GM12873 (cell line): ENCODE data around the gene SLC1A2.

Experiments
- TF ChIP-seq, protein P1 (sequence below): IDR thresholded peaks from 2 replicates; pipeline ENCODE4 v1.5.1; 2012; ENCODE audit warnings: low read depth, mild to moderate bottlenecking, moderate library complexity, low read length, control low read depth; ENCODE audit not compliant: insufficient read depth; ENCODE audit errors: missing control alignments

Gene SLC1A2

GRCh38 chr11:35293699-35294098 lies 125.7 kb downstream of the SLC1A2 start:
- TF ChIP-seq, protein P1, sequence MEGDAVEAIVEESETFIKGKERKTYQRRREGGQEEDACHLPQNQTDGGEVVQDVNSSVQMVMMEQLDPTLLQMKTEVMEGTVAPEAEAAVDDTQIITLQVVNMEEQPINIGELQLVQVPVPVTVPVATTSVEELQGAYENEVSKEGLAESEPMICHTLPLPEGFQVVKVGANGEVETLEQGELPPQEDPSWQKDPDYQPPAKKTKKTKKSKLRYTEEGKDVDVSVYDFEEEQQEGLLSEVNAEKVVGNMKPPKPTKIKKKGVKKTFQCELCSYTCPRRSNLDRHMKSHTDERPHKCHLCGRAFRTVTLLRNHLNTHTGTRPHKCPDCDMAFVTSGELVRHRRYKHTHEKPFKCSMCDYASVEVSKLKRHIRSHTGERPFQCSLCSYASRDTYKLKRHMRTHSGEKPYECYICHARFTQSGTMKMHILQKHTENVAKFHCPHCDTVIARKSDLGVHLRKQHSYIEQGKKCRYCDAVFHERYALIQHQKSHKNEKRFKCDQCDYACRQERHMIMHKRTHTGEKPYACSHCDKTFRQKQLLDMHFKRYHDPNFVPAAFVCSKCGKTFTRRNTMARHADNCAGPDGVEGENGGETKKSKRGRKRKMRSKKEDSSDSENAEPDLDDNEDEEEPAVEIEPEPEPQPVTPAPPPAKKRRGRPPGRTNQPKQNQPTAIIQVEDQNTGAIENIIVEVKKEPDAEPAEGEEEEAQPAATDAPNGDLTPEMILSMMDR = no peak

- TF ChIP-seq, protein P1 = no peak
These were observed 126.3 kb downstream of the SLC1A2 start for GRCh38 chr11:35293035-35293434.

DNA sequence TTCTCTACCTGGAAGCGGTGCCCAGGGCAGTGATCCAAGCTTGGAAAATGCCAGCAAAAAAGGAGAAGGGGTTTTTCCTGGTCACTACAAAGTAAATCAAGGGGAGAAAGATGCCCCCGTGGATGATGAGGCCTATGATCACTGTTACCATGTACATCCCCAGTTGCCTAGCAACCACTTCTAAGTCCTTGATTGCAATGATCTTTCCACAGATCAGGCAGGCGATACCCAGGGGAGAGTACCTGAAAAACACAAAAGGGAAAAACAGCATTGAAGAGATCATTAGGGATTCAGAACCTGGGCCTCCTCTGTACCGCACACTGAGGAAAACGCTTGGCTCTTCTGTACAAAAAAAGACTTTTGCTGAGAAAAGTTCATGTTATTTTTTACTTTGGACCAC lies 127.1 kb downstream of the SLC1A2 start:
- TF ChIP-seq, protein P1 = no peak

DNA sequence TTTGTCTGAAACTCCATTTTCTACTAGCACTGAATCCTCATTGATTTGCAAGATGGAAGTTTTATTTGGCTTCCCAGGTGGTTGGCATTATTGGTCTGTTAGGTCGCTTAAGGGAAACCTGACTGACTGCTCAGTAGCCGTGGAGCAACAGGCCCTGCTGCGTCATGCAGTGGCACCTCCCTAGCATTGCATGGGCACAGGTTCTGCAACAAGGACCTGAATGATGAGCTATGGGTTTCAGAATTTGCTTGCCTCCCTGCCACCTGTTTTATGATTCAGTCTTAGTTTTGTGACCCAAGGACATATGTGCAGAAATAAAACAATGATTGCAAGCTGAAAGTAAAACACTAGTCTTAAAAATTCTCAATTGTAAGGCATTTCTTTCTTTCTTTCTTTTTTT lies 128.5 kb downstream of the SLC1A2 start:
- TF ChIP-seq, protein P1 = no peak

DNA sequence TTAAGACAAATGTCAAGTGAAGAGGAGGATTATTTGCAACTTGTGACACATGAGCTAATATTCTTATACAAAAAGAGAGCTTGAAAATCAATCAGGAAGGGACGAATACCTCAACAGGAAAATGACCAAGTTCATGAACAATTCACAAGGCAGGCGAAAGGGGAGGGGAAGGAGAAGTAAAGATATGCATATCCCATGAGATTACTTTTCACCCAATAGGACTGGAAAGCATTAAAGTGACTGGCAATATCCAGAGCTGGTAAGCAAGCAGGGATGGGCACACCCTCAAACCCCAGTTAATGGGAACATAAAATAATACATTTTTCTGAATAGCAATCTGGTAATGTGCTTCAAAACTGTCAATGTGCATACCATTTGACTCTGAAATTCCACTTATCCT lies 129.5 kb downstream of the SLC1A2 start:
- TF ChIP-seq, protein P1 = no peak

DNA sequence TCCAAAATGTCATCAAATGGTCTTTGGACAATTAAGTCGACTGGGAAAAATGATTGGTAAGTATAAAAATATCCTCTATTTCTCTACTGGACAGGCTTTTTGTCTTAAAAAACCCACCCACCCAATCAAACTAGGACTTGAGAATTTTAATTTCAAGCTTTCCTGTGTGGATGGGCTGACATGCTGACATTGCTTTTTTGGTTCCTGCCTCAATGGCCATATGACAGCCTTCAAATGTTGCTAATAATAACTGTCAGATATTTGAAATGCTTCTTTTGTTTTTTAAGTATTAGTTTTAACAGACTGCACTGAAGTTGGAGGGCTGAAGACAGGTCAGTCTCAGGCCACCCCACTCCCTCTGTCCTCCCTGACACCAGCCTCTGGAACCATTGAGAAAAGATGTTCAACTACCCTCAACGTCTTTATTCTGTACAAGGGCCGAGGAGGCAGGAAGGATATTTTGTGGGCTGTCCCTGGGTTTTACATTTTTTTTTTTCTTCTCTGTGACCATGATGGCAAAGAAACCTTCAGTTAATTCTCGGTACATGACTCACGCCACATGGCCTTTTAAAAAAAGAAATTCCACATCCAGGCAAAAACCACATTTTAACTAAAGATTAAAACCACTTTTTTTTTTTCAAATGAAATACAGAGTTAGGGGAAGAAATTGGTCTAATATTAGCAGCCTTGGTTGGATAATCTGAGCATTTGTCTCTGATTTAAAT lies 130.4 kb downstream of the SLC1A2 start:
- TF ChIP-seq, protein P1 = no peak

GRCh38 chr11:35288309-35288708 lies 131.0 kb downstream of the SLC1A2 start:
- TF ChIP-seq, protein P1 = no peak
